NCI-H2227 (cell line): Measurements from ENCODE around the gene CD2BP2.
"Not testable (repeated sequence)": the region's sequence is repeated elsewhere in the genome, so short reads cannot be mapped to it uniquely, and the experiment has no call there.

Experiments used
- DNase-seq: peaks from one replicate; lab custom pipeline; 2025; ENCODE audit not compliant: unreplicated experiment; lab: John Stamatoyannopoulos, UW

Gene CD2BP2

GRCh38 chr16:30355144-30355953, at the start of gene CD2BP2:
Gene CD2BP2 (minus strand): TSS chr16:30355308. CDS start chr16:30354681, 627 bp downstream.
- DNase-seq, result peak; percentile 99

GRCh38 chr16:30401768-30402425, 46.8 kb upstream of the CD2BP2 start:
- DNase-seq, result no peak

DNA sequence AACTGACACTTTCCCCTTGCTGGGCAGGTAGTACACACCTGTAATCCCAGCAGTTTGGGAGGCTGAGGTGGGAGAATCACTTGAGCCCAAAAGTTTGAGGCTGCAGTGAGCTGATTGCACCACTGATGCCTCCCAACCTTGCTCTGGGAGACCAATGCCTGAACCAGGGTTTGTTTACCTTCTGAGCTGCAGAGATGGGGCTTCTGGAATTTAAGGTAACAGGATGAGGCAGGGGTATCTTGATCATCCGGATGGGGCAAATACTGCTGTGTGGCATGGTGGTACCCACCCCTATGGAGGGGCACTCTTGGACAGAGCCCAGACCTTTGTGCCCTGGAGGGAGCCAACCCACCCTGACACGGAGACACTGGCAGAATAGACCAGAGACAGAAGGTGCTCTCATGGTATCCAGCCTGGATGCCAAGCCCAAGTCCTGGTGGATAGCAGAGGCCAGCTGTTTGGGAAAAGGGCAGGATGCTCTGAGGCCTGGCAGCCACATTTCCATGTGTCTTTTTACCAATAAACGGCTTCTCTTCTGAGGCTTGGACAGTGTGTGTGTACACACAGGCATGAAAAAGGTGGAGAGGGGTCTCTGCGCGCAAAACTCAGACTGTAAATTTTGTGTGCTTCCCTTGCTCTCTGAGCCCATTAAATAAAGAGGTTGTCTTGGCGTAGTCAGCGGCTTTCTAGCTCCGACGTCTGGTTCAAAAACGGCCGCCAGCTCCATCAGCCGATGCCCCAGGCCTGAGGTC, 44.5 kb upstream of the CD2BP2 start:
- DNase-seq, result no peak

- peak; percentile 37 for DNase-seq
These were observed 43.7 kb upstream of the CD2BP2 start for GRCh38 chr16:30398661-30399434.

DNA sequence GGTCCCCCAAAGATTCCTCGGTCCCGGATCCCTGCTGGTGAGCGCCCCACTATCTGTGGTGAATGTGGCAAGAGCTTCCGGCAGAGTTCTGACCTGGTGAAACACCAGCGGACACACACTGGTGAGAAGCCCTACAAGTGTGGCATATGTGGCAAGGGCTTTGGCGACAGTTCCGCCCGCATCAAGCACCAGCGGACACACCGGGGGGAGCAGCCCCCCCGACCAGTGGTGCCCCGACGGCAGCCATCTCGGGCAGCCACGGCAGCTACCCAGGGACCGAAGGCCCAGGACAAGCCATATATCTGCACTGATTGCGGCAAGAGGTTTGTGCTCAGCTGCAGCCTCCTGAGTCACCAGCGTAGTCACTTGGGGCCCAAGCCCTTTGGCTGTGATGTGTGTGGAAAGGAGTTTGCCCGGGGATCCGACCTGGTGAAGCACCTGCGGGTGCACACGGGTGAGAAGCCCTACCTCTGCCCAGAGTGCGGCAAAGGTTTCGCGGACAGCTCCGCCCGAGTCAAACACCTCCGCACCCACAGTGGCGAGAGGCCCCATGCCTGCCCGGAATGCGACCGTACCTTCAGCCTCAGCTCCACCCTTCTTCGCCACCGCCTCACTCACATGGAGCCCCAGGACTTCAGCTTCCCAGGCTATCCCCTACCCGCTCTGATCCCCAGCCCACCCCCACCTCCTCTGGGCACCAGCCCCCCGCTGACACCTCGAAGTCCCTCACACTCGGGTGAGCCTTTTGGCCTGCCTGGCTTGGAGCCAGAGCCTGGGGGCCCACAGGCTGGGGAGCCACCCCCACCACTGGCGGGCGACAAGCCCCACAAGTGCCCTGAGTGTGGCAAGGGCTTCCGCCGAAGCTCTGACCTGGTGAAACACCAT, 42.9 kb upstream of the CD2BP2 start:
- no peak for DNase-seq

DNA sequence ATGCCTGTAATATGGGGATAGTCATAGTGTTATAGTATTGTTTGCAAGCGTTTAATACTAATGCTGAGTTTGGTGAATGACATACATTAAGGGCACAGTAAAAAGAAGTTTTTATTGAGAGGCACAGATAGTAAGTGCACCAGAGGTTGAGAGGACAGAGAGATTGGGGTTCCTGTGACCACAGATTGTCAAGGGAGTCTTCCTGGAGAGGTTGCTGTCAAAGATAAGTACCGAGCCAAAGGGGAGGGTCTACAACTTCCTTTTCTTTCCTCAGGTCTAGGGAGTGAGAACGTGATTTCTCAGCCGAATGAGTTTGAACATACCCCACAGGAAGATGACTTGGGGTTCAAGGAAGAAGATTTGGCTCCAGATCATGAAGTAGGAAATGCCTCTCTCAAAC, 41.9 kb upstream of the CD2BP2 start:
- DNase-seq, result no peak

- DNase-seq, result not testable (repeated sequence)
These were observed 41.5 kb upstream of the CD2BP2 start for GRCh38 chr16:30396627-30397026.

GRCh38 chr16:30395992-30396585, 41.0 kb upstream of the CD2BP2 start:
- peak; percentile 57 for DNase-seq

- peak; percentile 97 for DNase-seq
These were observed 40.3 kb upstream of the CD2BP2 start, which contains the start of gene ZNF48 for GRCh38 chr16:30395155-30395991. Gene ZNF48 (plus strand): TSS chr16:30395420. CDS start chr16:30395795, 375 bp downstream.

GRCh38 chr16:30394592-30395154, 39.6 kb upstream of the CD2BP2 start:
- DNase-seq, result peak; percentile 39

DNA sequence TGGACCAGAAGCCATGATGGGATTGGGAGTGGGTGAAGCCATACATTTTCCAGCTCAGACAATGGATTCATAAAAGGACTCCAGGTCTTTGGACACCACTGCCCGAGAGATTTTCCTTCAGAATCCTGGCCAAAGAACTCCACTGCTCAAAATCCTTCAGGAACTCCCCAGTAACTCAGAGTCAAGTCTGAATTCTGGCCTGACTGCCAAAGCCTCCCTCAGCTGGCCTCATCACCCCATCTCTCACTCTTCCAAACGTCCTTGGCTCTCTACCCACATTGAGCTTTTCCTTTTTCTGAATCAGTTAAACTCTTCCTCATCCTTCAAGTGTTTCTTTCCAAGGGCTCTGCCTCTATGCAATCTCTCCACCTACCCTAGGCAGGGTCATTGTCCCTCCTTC, 28.4 kb upstream of the CD2BP2 start:
- DNase-seq, result no peak

- DNase-seq, result no peak
These were observed 27.2 kb upstream of the CD2BP2 start, which contains the start of gene SEPTIN1 for GRCh38 chr16:30382111-30382881. Gene SEPTIN1 (minus strand): TSS chr16:30382561. CDS start chr16:30382542, 19 bp downstream.

- DNase-seq, result no peak
These were observed 26.4 kb upstream of the CD2BP2 start for GRCh38 chr16:30381291-30382041.

DNA sequence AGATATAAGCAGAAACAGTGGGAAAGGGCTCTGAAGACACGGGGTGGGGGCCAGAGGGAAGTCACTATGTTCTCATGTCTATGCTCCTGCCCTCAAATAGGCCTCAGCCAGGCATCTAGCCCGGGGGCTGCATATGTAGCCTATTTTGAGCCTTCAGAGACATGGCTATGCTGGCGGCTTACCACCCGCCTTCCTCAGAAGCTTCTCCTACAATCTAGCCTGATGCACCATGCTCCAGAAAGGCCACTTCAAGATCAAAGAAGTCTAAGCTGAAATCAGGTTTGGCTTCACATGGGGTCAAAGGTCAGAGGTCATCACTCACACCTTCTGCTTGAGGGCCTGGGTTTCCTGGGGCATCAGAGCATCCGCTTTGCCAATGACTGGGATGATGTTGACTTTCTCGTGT, 25.7 kb upstream of the CD2BP2 start:
- no peak for DNase-seq

DNA sequence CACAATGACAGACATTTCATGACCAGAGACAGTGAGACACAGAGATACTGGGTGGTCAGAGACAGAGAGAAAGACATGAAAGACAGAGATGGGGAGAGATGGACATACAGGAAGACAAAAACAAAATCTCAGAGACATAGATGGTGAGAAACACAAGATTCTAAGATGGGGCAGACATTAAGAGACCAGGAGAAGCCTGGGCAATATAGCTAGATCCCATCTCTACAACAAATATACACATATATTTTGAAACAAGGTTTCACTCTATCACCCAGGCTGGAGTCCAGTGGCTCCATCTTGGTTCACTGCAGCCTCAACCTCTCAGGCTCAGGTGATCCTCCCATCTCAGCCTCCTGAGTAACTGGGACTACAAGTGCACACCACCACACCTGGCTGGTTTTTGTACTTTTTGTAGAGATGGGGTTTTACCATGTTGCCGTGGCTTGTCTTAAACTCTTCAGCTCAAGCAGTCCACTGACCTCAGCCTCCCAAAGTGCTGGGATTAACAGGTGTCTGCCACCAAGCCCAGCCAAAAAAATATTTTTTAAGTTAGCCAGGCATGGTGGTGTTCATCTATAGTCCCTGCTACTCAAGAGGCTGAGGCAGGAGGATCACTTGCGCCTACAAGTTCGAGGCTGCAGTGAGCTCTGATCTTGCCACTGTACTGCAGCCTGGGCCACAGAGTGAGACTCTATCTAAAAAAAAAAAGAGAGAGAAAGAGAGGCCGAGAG, 25.1 kb upstream of the CD2BP2 start:
- no peak for DNase-seq
